WTC11 (cell line): ENCODE results near the gene RHOH. TPM values are rescaled to one million over a fixed set of nuclear protein-coding genes. Genes with fewer than 3 reads are reported as not detected.

Experiments used
- ATAC-seq: fragments of 200-7000 bp; cut with Tn5 transposase; 2 replicates; pipeline ENCODE4 v1.10.0; 2021; ENCODE audit warnings: mild to moderate bottlenecking, moderate library complexity
- CTCF ChIA-PET: fragments of 300-600 bp; sonication (Branson Sonifier 250); formaldehyde crosslinking; loops from one replicate; lab custom pipeline; 2021; ENCODE audit warnings: antibody characterized with exemption; lab: Charles Lee
- POLR2A ChIA-PET: fragments of 350-600 bp; sonication (Branson Sonifier 250); formaldehyde crosslinking; loops from one replicate; lab custom pipeline; 2021; ENCODE audit warnings: antibody characterized with exemption; lab: Charles Lee
- DNase-seq: peaks from one replicate; pipeline ENCODE4 v3.0.0; 2021; ENCODE audit warnings: low spot score
- H3K27ac Mint-ChIP-seq: 2 replicates; pipeline ENCODE4 v1.8.0; 2021; ENCODE audit warnings: mixed read lengths
- H3K27me3 Mint-ChIP-seq: 2 replicates; pipeline ENCODE4 v1.8.0; 2021; ENCODE audit warnings: low read depth, mild to moderate bottlenecking, moderate library complexity, mixed read lengths
- H3K36me3 Mint-ChIP-seq: 2 replicates; pipeline ENCODE4 v1.8.0; 2021; ENCODE audit warnings: mixed read lengths
- H3K4me1 Mint-ChIP-seq: 2 replicates; pipeline ENCODE4 v1.8.0; 2022; ENCODE audit warnings: mixed read lengths
- H3K4me3 Mint-ChIP-seq: 2 replicates; pipeline ENCODE4 v1.8.0; 2021; ENCODE audit warnings: mild to moderate bottlenecking, moderate library complexity, mixed read lengths
- H3K9me3 Mint-ChIP-seq: 2 replicates; pipeline ENCODE4 v1.8.0; 2021; ENCODE audit warnings: mixed read lengths
- CREB1 ChIP-seq: sonication (generic); formaldehyde crosslinking; IDR thresholded peaks from 2 replicates; pipeline ENCODE4 v1.8.0; 2023; ENCODE audit warnings: mild to moderate bottlenecking, missing genetic modification reagents
- EMX1 ChIP-seq: fragments of 250-450 bp; sonication (Bioruptor Pico); IDR thresholded peaks from 2 replicates; pipeline ENCODE4 v1.8.0; 2021; ENCODE audit warnings: mild to moderate bottlenecking
- FOXJ3 ChIP-seq: sonication (generic); formaldehyde crosslinking; IDR thresholded peaks from 2 replicates; pipeline ENCODE4 v1.9.0; 2021; ENCODE audit warnings: missing genetic modification reagents, mild to moderate bottlenecking, borderline replicate concordance
- FOXK1 ChIP-seq: sonication (generic); formaldehyde crosslinking; IDR thresholded peaks from 2 replicates; pipeline ENCODE4 v1.8.0; 2022; ENCODE audit warnings: mild to moderate bottlenecking, moderate library complexity, missing genetic modification reagents
- GABPB1 ChIP-seq: sonication (generic); formaldehyde crosslinking; IDR thresholded peaks from 2 replicates; pipeline ENCODE4 v1.8.1; 2023; ENCODE audit warnings: mild to moderate bottlenecking, missing genetic modification reagents
- KAT7 ChIP-seq: sonication (generic); formaldehyde crosslinking; IDR thresholded peaks from 2 replicates; pipeline ENCODE4 v1.8.1; 2023; ENCODE audit warnings: missing genetic modification reagents, mild to moderate bottlenecking, borderline replicate concordance
- NFE2L1 ChIP-seq: sonication (generic); formaldehyde crosslinking; IDR thresholded peaks from 2 replicates; pipeline ENCODE4 v1.8.1; 2023; ENCODE audit warnings: missing genetic modification reagents
- NR2C2 ChIP-seq: sonication (generic); formaldehyde crosslinking; IDR thresholded peaks from 2 replicates; pipeline ENCODE4 v1.8.0; 2022; ENCODE audit warnings: mild to moderate bottlenecking, missing genetic modification reagents
- RELA ChIP-seq: sonication (generic); formaldehyde crosslinking; IDR thresholded peaks from 2 replicates; pipeline ENCODE4 v1.8.1; 2022; ENCODE audit warnings: missing genetic modification reagents, mild to moderate bottlenecking, borderline replicate concordance
- RORB ChIP-seq: fragments of 250-450 bp; sonication (Bioruptor Pico); IDR thresholded peaks from 2 replicates; pipeline ENCODE4 v1.9.0; 2021; ENCODE audit warnings: mild to moderate bottlenecking
- SP1 ChIP-seq: sonication (generic); formaldehyde crosslinking; conservative IDR thresholded peaks from 2 replicates; pipeline ENCODE4 v1.8.1; 2022; ENCODE audit warnings: missing genetic modification reagents
- TEAD1 ChIP-seq: sonication (generic); formaldehyde crosslinking; IDR thresholded peaks from 2 replicates; pipeline ENCODE4 v1.8.0; 2022; ENCODE audit warnings: mild to moderate bottlenecking, missing genetic modification reagents
- ZNF121 ChIP-seq: sonication (generic); formaldehyde crosslinking; IDR thresholded peaks from 2 replicates; pipeline ENCODE4 v1.8.0; 2023; ENCODE audit warnings: missing genetic modification reagents
- ZNF219 ChIP-seq: sonication (generic); formaldehyde crosslinking; IDR thresholded peaks from 2 replicates; pipeline ENCODE4 v1.8.0; 2023; ENCODE audit warnings: missing genetic modification reagents, mild to moderate bottlenecking, borderline replicate concordance
- ZNF396 ChIP-seq: fragments of 250-450 bp; sonication (Bioruptor Pico); IDR thresholded peaks from 2 replicates; pipeline ENCODE4 v1.8.0; 2021; ENCODE audit warnings: mild to moderate bottlenecking, moderate library complexity, borderline replicate concordance
- total RNA-seq: library from RNA; stranded (reverse); gene quantifications from 3 replicates; pipeline ENCODE4 v1.2.3, GENCODE V29; 2021
- TF ChIP-seq, protein P1 (sequence below): sonication (generic); formaldehyde crosslinking; IDR thresholded peaks from 2 replicates; pipeline ENCODE4 v1.8.0; 2023; ENCODE audit warnings: mild to moderate bottlenecking, missing genetic modification reagents
- TF ChIP-seq, protein P2 (sequence below): sonication (generic); formaldehyde crosslinking; IDR thresholded peaks from 2 replicates; pipeline ENCODE4 v1.8.1; 2022; ENCODE audit warnings: low read depth, missing genetic modification reagents, borderline replicate concordance
- TF ChIP-seq, protein P3 (sequence below): sonication (generic); formaldehyde crosslinking; IDR thresholded peaks from 2 replicates; pipeline ENCODE4 v1.8.0; 2022; ENCODE audit warnings: mild to moderate bottlenecking, missing genetic modification reagents

Gene RHOH
- total RNA-seq, 1 experiment from 2014 or later = 8.7 TPM

DNA sequence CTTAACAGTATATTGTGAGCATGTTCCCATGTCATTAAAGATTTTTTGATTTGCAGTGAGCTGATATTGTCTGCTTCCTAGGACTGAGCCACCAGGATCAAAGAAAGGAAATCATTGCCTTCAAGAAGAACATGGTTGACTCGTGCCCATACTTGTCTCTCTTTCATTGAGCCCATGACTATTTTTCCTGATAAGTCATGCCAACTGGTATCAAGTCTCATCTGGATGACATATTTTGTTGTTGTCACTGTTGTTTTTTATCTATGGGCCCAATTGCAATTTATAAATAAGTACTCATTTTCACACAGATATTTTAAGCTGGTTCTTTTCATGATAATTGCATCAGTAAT, 10.2 kb upstream of the RHOH start:
- Mint-ChIP-seq H3K27ac (peak overlapping the region; percentile 93; the same call in 1 of the 2 replicates), H3K9me3 (no peaks in the 10 kb centered on the region), H3K36me3 (no peaks in the 10 kb centered on the region), H3K4me1 (peaks cover 47% of the 10 kb centered on the region), H3K4me3 (no peak overlapping the region), H3K27me3 (no peaks in the 10 kb centered on the region)
- CTCF ChIA-PET = no interaction called here
- TF ChIP-seq, protein P1, sequence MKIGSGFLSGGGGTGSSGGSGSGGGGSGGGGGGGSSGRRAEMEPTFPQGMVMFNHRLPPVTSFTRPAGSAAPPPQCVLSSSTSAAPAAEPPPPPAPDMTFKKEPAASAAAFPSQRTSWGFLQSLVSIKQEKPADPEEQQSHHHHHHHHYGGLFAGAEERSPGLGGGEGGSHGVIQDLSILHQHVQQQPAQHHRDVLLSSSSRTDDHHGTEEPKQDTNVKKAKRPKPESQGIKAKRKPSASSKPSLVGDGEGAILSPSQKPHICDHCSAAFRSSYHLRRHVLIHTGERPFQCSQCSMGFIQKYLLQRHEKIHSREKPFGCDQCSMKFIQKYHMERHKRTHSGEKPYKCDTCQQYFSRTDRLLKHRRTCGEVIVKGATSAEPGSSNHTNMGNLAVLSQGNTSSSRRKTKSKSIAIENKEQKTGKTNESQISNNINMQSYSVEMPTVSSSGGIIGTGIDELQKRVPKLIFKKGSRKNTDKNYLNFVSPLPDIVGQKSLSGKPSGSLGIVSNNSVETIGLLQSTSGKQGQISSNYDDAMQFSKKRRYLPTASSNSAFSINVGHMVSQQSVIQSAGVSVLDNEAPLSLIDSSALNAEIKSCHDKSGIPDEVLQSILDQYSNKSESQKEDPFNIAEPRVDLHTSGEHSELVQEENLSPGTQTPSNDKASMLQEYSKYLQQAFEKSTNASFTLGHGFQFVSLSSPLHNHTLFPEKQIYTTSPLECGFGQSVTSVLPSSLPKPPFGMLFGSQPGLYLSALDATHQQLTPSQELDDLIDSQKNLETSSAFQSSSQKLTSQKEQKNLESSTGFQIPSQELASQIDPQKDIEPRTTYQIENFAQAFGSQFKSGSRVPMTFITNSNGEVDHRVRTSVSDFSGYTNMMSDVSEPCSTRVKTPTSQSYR (CRISPR knock-in tag) = no peak
- TF ChIP-seq RORB (CRISPR knock-in tag) (no peak), CREB1 (no peak), FOXK1 (CRISPR knock-in tag) (no peak), KAT7 (CRISPR knock-in tag) (no peak), FOXJ3 (no peak), RELA (CRISPR knock-in tag) (no peak), NR2C2 (CRISPR knock-in tag) (no peak), GABPB1 (CRISPR knock-in tag) (no peak), NFE2L1 (CRISPR knock-in tag) (no peak)
- DNase-seq (no peak), ATAC-seq (no peak)
- POLR2A ChIA-PET = no interaction called here

DNA sequence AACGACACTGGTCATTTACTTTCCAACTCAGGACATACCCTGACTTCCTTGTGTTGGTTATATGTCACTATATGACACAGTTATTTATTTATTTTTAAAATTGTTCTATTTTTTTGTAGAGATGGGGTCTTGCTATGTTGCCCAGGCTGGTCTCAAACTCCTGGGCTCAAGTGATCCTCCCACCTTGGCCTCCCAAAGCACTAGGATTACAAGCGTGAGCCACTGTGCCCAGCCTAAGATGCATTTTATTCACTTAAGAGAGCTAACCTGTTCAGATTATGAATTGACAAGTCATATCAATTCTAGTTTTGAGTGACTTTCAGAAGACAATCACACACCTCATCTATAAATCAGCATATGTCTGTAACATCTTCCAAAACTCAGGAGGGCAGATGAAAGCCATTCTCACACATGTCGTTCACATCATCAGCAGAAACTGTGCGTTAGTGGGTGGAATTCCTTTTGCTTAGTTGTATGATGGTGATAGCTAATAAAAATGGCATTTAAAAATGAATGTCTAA, 9.4 kb upstream of the RHOH start:
- ChIA-PET POLR2A (no interaction called here), CTCF (no interaction called here)

DNA sequence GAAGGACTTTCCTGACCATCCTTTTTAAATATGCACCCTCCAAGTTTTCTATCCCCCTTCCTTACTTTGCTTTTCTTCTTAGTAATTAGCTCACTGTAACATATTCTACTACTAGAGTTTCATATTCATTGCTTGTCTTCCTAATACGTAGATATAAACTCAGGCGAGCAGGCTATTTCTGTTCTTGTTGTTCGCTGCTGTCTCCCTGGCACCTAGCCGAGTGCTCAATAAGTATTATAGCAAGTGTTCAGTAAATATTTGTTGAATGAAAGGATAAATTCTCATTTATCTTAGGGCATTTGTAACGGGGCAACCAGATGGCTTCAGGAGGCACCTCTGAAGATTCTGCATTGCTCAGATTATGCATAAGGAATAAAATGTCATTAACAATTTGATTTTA, 6.8 kb upstream of the RHOH start:
- Mint-ChIP-seq H3K4me1 (peaks cover 73% of the 10 kb centered on the region), H3K36me3 (no peaks in the 10 kb centered on the region), H3K27ac (no peak overlapping the region), H3K27me3 (no peaks in the 10 kb centered on the region), H3K9me3 (no peaks in the 10 kb centered on the region), H3K4me3 (no peak overlapping the region)
- ATAC-seq (no peak), DNase-seq (no peak)
- ChIA-PET POLR2A (no interaction called here), CTCF (interaction anchor here (1.2 kb wide), 1 partner anchor 136 kb away, joined by 3 read pairs; no protein-coding TSS in a partner anchor)
- no peak for TF ChIP-seq TEAD1 (CRISPR knock-in tag)
- TF ChIP-seq, protein P2, sequence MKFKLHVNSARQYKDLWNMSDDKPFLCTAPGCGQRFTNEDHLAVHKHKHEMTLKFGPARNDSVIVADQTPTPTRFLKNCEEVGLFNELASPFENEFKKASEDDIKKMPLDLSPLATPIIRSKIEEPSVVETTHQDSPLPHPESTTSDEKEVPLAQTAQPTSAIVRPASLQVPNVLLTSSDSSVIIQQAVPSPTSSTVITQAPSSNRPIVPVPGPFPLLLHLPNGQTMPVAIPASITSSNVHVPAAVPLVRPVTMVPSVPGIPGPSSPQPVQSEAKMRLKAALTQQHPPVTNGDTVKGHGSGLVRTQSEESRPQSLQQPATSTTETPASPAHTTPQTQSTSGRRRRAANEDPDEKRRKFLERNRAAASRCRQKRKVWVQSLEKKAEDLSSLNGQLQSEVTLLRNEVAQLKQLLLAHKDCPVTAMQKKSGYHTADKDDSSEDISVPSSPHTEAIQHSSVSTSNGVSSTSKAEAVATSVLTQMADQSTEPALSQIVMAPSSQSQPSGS (CRISPR knock-in tag) = no peak
- no peak for TF ChIP-seq ZNF396 (CRISPR knock-in tag)
- TF ChIP-seq, protein P1 (CRISPR knock-in tag) = no peak
- no peak for TF ChIP-seq SP1 (CRISPR knock-in tag)
- no peak for TF ChIP-seq NFE2L1 (CRISPR knock-in tag)
- TF ChIP-seq ZNF219 (CRISPR knock-in tag) = no peak

More for the DNA sequence above, 9.4 kb upstream of the RHOH start:
- Mint-ChIP-seq H3K27me3 (no peaks in the 10 kb centered on the region), H3K27ac (no peak overlapping the region), H3K9me3 (no peaks in the 10 kb centered on the region), H3K36me3 (no peaks in the 10 kb centered on the region), H3K4me1 (peaks cover 54% of the 10 kb centered on the region), H3K4me3 (no peak overlapping the region)
- DNase-seq (no peak), ATAC-seq (no peak)
- no peak for TF ChIP-seq SP1 (CRISPR knock-in tag)
- TF ChIP-seq FOXK1 (CRISPR knock-in tag) = no peak
- peak; percentile 95 for TF ChIP-seq ZNF121 (CRISPR knock-in tag)
- TF ChIP-seq, protein P3, sequence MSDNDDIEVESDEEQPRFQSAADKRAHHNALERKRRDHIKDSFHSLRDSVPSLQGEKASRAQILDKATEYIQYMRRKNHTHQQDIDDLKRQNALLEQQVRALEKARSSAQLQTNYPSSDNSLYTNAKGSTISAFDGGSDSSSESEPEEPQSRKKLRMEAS = no peak
- no peak for TF ChIP-seq EMX1
